ENCODE measurements around the gene MPC1. TPM values are rescaled to one million over a fixed set of nuclear protein-coding genes. Genes with fewer than 3 reads are reported as not detected.

The MPC1 gene
- total and polyA plus RNA-seq, 8 donors: 36.5 to 56.7 (median 42.8) TPM

- Histone ChIP-seq H3K4me3 (no peak overlapping the region), H3K9me3 (no peaks in the 10 kb centered on the region), H3K36me3 (peaks cover 0 to 34% of the 10 kb centered on the region in 2 donors), H3K27me3 (no peaks in the 10 kb centered on the region), H3K27ac (no peak overlapping the region), H3K4me1 (peaks cover 10 to 59% of the 10 kb centered on the region in 2 donors)
- ATAC-seq: no peak
- TF ChIP-seq, protein P1, sequence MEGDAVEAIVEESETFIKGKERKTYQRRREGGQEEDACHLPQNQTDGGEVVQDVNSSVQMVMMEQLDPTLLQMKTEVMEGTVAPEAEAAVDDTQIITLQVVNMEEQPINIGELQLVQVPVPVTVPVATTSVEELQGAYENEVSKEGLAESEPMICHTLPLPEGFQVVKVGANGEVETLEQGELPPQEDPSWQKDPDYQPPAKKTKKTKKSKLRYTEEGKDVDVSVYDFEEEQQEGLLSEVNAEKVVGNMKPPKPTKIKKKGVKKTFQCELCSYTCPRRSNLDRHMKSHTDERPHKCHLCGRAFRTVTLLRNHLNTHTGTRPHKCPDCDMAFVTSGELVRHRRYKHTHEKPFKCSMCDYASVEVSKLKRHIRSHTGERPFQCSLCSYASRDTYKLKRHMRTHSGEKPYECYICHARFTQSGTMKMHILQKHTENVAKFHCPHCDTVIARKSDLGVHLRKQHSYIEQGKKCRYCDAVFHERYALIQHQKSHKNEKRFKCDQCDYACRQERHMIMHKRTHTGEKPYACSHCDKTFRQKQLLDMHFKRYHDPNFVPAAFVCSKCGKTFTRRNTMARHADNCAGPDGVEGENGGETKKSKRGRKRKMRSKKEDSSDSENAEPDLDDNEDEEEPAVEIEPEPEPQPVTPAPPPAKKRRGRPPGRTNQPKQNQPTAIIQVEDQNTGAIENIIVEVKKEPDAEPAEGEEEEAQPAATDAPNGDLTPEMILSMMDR (IDR thresholded peaks at IDR 0.05): no peak
- DNase-seq: no peak
- intact Hi-C loops (cut with DNase I): no loop called here
Measured at GRCh38 chr6:166338854-166339253, 43.9 kb downstream of the MPC1 start.

GRCh38 chr6:166336847-166337246 is 45.9 kb downstream of the MPC1 start:
- Histone ChIP-seq H3K27me3 (no peaks in the 10 kb centered on the region), H3K27ac (no peak overlapping the region), H3K4me1 (peaks cover 10 to 71% of the 10 kb centered on the region in 2 donors), H3K9me3 (no peaks in the 10 kb centered on the region), H3K36me3 (peaks cover 0 to 34% of the 10 kb centered on the region in 2 donors), H3K4me3 (no peak overlapping the region)
- TF ChIP-seq, protein P1 (IDR thresholded peaks at IDR 0.05): no peak
- DNase-seq (no peak), ATAC-seq (no peak)
- intact Hi-C loops (cut with DNase I): no loop called here

GRCh38 chr6:166335378-166336302 is 47.1 kb downstream of the MPC1 start:
- peaks cover under 1 to 72% of the 10 kb centered on the region in 2 donors for H3K4me1 ChIP-seq
- TF ChIP-seq, protein P1 (IDR thresholded peaks at IDR 0.05): no peak
- H3K4me3 ChIP-seq: no peak overlapping the region
- H3K27me3 ChIP-seq: no peaks in the 10 kb centered on the region
- intact Hi-C loops (cut with DNase I): no loop called here
- peaks cover 0 to 34% of the 10 kb centered on the region in 2 donors for H3K36me3 ChIP-seq
- no peak overlapping the region for H3K27ac ChIP-seq
- H3K9me3 ChIP-seq: no peaks in the 10 kb centered on the region
- ATAC-seq (no peak), DNase-seq (no peak)

DNA sequence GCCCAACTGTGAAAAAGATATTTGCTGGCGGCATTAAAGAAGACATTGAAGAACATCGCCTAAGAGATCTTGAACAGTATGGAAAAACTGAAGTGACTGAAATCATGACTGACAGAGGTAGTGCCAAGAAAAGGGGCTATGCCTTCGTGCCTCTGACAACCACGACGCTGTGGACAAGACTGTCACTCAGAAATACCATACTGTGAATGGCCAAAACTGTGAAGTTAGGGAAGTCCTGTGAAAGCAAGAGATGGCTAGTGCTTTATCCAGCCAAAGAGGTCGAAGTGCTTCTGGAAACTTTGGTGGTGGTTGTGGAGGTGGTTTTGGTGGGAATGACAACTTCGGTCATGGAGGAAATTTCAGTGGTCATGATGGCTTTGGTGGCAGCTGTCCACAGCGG is 47.9 kb downstream of the MPC1 start:
- TF ChIP-seq, protein P1 (IDR thresholded peaks at IDR 0.05): no peak
- DNase-seq (no peak), ATAC-seq (no peak)
- Histone ChIP-seq H3K4me3 (no peak overlapping the region), H3K9me3 (no peaks in the 10 kb centered on the region), H3K27ac (no peak overlapping the region), H3K4me1 (peaks cover 0 to 67% of the 10 kb centered on the region in 2 donors), H3K36me3 (peaks cover 0 to 34% of the 10 kb centered on the region in 2 donors), H3K27me3 (no peaks in the 10 kb centered on the region)
- intact Hi-C loops (cut with DNase I): no loop called here

GRCh38 chr6:166333172-166333995 is 49.4 kb downstream of the MPC1 start:
- intact Hi-C loops (cut with DNase I): no loop called here
- H3K9me3 ChIP-seq: no peaks in the 10 kb centered on the region
- TF ChIP-seq, protein P1 (IDR thresholded peaks at IDR 0.05): no peak
- peaks cover 0 to 47% of the 10 kb centered on the region in 2 donors for H3K36me3 ChIP-seq
- DNase-seq: no peak
- no peaks in the 10 kb centered on the region for H3K27me3 ChIP-seq
- peaks cover 0 to 54% of the 10 kb centered on the region in 2 donors for H3K4me1 ChIP-seq
- H3K27ac ChIP-seq: no peak overlapping the region
- no peak for ATAC-seq
- H3K4me3 ChIP-seq: no peak overlapping the region

Measured in left lung (tissue), 10 donors.